Activated CD4-positive, alpha-beta T cell treated with anti-CD3 and anti-CD28 coated beads, Interleukin-2, amount 50 U/mL, for 16 hours (primary cell): ENCODE data around the gene MAP4K3.

ENCODE experiments used
- DNase-seq: peaks from one replicate; pipeline ENCODE4 v3.0.0-alpha.2; 2020

Gene MAP4K3

DNA sequence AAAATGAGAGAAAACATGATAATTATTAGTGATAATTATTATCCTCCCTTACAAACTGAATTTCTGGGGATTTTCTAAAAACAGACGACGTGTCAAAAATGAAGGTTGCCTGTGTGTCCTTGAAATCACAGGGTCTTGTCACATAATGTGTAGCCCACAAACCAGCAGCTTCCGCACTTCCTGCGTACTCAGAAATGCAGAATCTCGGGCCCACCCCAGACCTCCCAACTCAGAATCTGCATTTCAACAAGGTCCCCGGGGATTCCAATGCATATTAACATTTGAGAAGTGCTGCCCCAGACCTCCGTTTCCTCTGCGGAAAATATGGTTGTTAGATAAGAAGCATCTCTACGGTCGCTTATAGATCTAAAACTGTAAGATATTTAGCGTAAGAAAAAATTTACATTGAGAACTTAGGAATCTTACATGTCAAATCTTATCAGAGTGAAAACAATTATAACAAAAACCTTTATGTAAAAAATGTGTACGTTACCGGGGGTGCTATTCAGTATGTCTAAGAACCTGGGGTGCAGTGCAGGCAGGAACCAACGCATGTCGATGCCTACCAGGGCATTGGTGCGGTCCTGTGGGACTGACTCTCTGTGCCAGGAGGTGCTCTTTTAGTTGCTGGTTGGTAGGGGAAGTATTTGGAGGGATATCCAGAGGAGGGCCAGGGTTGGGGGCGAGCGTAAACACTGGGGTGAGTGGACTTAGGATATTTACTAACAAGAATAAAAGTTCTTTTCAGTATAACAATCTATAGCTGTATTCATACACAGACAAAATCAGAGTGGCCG lies 208.5 kb downstream of the MAP4K3 start:
- peak; percentile 43 for DNase-seq

DNA sequence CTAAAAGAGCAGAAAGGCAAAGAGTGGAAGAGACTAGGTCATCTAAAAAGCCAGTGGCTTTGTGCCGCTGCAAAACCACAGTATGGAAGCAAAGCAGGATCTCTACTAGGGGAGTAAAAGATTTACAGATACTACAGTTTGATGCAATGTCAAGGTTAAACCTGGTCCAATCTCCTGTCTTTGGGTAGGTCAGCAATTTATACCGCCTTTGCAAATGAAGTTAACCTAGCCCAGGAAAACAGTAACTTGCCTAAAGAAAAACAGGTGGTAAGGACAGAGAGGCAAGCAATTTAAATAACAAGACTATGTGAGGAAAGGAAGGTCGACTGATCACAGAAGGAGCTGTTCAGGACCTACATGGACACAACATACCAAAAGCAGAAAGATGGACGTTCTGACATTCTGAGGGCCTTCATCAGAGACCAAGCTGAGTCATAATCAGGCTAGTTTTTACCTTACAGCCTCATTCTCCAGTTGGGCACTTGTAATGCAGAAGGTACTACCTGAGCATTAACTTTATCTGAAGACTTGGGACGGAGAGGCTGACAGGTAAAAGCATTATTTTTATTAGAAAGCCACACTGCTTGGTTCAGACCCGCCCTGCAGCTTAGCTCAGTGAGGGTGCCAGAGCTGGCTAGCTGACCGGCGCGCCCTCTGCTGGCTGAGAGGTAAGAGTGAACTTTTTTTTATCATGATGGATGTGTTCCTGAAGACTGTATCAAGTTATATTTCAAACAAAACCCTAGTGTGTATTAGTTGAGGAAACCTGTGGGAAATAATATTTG lies 209.3 kb downstream of the MAP4K3 start:
- peak; percentile 85 for DNase-seq

DNA sequence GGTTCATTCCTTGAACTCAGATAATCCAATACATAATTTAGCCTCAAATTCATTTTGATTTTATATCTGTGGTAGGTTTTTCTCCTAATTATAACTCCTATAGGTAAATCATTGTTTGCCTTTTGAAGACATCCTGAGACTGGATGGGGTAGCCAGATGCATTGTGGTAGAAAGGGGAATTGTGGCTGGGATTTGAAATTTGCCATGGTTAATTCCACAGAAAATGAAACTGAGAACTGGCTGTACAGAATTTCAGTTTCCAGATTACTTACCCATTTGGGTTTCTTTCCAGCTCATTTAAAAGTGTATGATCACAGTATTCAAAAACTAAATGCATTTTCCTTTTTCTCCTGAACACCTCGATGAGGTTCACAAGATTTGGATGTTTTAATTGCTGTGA lies 211.5 kb downstream of the MAP4K3 start:
- DNase-seq, result peak; percentile 59

DNA sequence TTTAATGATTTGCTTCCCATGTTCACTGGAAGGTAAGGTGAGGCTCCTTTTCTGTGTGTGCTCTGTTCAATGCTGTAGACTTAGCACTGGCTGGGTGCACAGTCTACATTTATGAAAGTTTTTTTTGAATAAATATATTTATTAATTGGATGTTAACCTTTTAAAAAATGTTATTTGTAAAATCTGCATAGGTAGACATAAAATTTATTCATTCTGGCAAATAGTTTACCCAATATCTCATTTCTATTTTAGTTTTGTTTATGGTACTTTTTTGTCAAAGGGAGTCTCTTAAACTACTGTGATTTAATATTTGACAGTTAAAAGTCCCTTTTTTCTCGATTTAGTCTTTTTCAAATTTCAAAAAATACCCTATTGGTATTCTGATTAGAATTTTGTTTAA lies 213.2 kb downstream of the MAP4K3 start:
- DNase-seq, result no peak

DNA sequence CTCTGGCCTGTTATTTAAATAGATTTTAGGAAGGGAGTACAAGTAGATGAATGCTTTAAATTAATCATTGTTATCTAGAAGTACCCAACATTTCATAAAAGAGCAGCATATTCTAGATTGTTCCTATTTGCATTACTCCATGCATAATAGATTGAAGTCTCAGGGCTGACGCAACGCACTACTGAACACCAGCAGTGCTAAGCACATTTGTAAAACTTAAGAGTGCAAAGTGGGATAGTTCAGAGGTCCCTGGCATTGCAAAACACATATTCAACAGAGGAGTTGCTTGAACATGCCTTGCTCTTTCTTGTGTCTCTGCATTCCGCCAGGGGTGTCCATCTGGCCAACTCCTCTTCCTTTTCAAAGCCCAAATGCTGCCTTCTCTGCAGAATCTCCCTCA lies 215.6 kb downstream of the MAP4K3 start:
- DNase-seq, result no peak

DNA sequence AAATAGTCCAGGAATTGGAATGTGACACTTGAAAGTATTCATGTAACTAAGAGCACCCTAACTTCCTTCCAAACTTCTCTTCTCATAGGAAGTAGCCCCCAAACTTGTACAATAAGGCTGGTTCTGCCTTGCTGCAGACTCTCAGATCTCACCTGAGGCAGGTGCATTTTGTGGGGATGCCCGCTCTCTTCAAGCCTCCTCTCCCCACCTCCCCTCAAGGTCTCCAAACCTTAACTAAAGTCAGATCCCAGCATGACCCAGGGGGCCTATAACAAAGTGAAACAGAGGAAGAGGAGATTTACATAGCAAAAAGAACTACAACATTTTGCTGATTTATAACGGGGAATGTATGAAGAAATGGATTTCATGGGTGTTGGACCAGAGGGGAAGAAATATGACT lies 216.9 kb downstream of the MAP4K3 start:
- DNase-seq, result no peak

DNA sequence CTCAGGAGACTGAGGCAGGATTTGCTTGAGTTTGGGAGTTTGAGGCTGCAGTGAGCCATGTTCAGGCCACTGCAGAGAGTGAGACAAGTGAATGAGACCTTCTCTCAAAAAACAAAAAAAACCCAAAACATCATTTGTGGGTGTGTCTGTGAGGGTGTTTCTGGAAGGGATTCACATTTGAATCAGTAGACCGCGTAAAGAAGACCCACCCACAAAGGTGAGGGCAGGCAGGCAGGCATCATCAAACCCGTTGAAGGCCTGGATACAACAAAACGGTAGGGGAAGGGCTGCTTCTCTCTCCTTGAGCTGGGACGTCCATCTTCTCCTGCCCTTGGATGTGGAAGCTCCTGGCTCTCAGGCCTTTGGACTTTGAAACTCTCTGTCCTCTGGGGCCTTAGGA lies 218.7 kb downstream of the MAP4K3 start:
- peak; percentile 61 for DNase-seq

DNA sequence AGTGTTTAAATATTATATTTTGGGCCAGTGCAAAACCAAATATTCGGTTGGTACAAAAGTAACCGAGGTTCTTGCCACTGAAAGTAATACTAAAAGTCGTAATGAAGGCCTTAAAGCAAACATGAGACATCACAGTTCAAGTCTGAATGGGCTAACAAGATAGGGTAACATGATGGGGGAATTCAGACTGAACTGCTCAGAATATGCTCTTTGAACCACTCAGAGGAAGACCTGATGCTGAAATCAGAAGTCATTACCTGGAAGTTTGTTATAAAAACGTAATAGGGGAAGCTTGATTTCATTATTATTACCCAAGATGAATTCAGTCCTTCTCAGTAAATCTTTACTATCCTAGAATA lies 219.9 kb downstream of the MAP4K3 start:
- DNase-seq, result peak; percentile 88

DNA sequence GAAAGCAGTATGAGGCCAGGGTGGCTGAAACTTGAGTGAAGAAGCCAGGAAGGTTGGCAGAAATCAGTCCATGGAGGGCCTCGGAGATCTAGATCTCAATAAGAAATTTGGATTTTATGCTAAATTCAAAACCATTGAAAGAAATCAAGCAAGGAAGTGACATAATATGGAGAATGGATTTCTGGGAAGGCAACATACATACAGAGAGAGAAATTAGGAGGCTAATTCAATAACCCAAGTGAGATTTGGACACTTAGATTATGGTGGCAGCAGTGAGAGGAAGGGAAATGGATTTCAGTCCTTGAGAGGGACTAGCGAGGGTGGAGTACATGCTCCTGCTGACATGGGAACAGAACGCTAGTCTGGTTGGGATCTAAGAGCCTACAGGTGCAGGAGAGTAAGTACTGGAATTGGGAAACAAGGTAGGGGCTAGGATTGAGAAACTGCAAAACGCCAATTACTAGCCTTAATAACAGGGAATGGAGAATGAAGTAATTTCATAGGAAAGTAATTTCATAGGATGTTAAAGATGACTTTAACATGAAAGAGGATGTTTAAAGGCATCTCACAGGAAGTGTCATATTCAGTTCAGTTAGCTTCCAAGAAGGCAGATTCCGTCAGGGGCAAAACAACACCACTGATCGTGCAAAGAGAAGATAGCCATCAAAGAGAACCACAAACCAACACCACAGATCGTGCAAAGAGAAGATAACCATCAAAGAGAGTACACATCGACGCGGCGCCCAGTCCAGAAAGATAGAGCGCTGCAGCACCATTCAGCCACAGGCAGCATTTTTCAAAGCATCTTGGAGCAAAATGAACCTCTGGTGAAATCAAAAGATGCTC lies 220.5 kb downstream of the MAP4K3 start:
- DNase-seq, result peak; percentile 95

DNA sequence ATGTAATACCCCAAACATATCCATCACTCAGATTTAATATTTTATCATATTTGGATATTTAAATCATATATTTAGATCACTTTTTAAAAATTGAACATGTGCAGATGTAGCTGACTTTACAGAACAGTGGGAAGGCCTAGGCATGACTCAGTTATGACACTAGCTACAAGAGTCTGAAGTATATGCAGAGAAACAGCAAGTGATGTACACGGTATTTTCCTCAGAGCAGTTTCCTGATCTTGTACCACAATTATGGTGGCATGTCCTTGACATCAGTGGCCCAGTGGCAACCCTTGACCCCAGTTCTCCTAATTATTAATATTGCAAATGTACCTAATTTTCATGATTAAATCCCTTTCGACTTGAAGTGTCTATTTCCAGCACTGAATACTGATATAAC lies 221.5 kb downstream of the MAP4K3 start:
- DNase-seq, result peak; percentile 57

DNA sequence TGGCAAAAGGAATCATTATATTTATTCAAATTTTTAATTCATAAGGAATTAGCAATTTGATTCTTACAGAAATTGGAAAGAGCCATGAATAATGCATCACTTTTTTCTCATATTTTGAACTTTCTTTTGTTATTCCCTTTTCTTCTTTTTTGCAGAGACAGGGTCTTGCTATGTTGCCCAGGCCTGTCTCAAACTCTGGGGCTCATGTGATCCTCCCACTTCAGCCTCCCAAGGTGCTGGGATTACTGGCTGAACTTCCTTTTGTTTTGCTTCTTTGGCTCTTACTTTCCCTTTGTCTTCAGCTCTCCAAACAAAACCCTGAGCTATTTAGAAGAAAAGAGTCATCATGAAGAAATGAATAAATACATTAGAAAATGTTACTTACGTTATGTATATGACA lies 224.1 kb downstream of the MAP4K3 start:
- DNase-seq, result no peak

DNA sequence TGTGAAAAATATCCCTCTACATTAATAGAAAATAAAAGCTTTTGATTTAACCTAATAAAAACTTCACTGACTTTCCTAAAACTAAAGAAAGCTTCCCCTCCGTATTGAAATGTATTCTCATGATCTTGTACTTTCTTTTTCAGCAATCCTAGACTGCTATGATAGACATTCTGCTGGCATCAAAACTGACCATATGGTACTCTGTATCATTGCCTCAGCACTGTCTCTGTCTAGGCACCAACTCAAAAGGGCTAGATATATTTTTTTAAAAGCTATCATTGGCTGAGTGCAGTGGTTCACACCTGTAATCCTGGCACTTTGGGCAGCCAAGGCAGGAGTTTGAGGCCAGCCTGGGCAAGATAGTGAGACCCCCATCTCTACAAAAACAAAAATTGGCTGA lies 226.2 kb downstream of the MAP4K3 start:
- no peak for DNase-seq

DNA sequence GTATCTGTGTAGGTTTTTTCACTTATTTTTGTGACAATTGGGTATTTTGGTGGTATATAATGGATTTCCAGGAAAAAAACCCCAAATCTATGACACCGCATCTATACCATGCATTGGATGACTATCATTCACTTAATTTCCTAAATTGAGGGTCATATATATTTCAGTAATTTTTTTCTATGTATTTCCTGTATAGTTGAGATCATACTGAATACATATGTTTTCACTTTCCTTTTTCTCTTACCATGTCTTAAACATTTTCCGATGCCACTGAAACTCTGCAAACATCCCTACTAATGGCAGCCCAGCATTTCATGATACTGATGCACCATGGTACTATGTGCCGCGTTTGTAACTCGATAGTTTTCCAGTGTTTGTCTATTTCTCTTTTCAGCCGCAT lies 233.7 kb downstream of the MAP4K3 start:
- DNase-seq, result no peak

DNA sequence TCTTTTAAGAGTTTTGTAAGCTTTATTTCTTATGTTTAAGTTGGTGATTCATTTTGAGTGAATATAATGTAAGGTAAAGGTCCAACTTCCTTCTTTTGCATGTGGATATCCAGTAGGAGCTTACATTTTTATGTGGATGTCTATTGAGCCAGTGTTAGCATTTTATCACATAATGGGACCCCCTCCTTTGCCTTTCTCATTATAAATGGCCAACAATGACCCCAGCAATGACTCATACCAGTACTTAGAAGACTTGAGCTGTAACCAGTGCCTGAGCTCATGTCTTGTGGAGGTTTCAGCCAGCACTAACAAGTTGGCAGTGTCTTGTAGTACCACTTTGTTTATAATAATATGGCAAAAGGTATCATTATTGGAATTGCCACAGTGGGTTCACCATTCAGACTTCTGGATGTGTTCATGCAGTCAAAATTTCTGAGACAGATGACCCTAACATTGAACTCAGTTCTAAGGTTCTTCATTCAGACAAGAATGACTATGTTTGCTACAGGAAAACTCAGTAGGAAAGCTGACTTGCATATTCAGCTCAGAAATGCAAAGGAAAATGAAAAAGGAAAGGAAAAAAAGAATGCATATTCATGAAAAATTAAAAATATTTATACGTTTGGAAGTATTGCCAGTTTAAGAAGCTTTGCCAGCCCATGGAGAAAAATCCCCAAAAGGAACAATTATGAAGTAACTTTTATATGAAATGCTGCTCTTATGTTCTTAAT lies 234.3 kb downstream of the MAP4K3 start:
- peak; percentile 46 for DNase-seq
